IMR-90 (cell line): ENCODE measurements around the gene FBRSL1. TPM values are rescaled to one million over a fixed set of nuclear protein-coding genes. Genes with fewer than 3 reads are reported as not detected.

ENCODE experiments used
- ATAC-seq: fragments of 200-7000 bp; cut with Tn5 transposase; 2 replicates; pipeline ENCODE4 v1.9.1; 2020; ENCODE audit warnings: low read depth, mild to moderate bottlenecking, moderate library complexity
- BruUV-seq: library from RNA; stranded (reverse); fragments of 400-500 nt; replicated peaks from 2 replicates; lab custom pipeline; 2021; lab: Mats Ljungman, UMichigan
- CTCF ChIA-PET: fragments of 300-600 bp; formaldehyde crosslinking; extraction: SDS; loops from one replicate; lab custom pipeline; 2021; ENCODE audit warnings: antibody characterized with exemption; lab: Yijun Ruan, JAX
- POLR2A ChIA-PET: fragments of 300-600 bp; sonication (Branson Sonifier 250); formaldehyde crosslinking; loops from one replicate; lab custom pipeline; 2022; ENCODE audit warnings: antibody characterized with exemption; ENCODE audit not compliant: unreplicated experiment; lab: Charles Lee
- DNase-seq: peaks from one replicate; pipeline ENCODE4 v3.0.0; 2013
- H2AFZ ChIP-seq: replicated peaks from 2 replicates; pipeline ENCODE3; 2013; ENCODE audit warnings: low read length, mild to moderate bottlenecking; ENCODE audit not compliant: poor library complexity
- H2AK5ac ChIP-seq: 2 replicates; pipeline ENCODE4 v1.6.1; 2013; ENCODE audit warnings: low read depth, low read length, inconsistent platforms
- H2AK9ac ChIP-seq: replicated peaks from 2 replicates; pipeline ENCODE3; 2013; ENCODE audit warnings: mild to moderate bottlenecking, low read depth, low read length, moderate library complexity; ENCODE audit not compliant: poor library complexity
- H2BK120ac ChIP-seq: 2 replicates; pipeline ENCODE4 v1.6.1; 2013; ENCODE audit warnings: low read depth, low read length, inconsistent platforms
- H2BK15ac ChIP-seq: 3 replicates; pipeline ENCODE4 v1.6.1; 2013; ENCODE audit warnings: low read depth, low read length, inconsistent platforms
- H2BK20ac ChIP-seq: 2 replicates; pipeline ENCODE4 v1.6.1; 2013; ENCODE audit warnings: low read depth, mild to moderate bottlenecking, inconsistent platforms, low read length, moderate library complexity
- H2BK5ac ChIP-seq: 2 replicates; pipeline ENCODE4 v1.6.1; 2013; ENCODE audit warnings: mild to moderate bottlenecking, low read depth, low read length, inconsistent platforms; ENCODE audit not compliant: poor library complexity, severe bottlenecking
- H3K14ac ChIP-seq: replicated peaks from 2 replicates; pipeline ENCODE4 v1.6.1; 2013; ENCODE audit warnings: low read depth, low read length, inconsistent platforms
- H3K18ac ChIP-seq: 2 replicates; pipeline ENCODE4 v1.6.1; 2013; ENCODE audit warnings: low read depth, low read length, control low read depth
- H3K23ac ChIP-seq: 2 replicates; pipeline ENCODE4 v1.6.1; 2013; ENCODE audit warnings: low read depth, low read length, inconsistent platforms
- H3K27ac ChIP-seq: 2 replicates; pipeline ENCODE4 v1.5.1; 2013; ENCODE audit warnings: mild to moderate bottlenecking, control low read depth, low read length; ENCODE audit not compliant: insufficient read depth
- H3K27me3 ChIP-seq: 2 replicates; pipeline ENCODE4 v1.6.1; 2013; ENCODE audit warnings: low read length; ENCODE audit not compliant: control insufficient read depth, insufficient read depth
- H3K36me3 ChIP-seq: 2 replicates; pipeline ENCODE4 v1.6.1; 2013; ENCODE audit warnings: low read length, mixed read lengths; ENCODE audit not compliant: control insufficient read depth, insufficient read depth
- H3K4ac ChIP-seq: 2 replicates; pipeline ENCODE4 v1.6.1; 2013; ENCODE audit warnings: low read depth, low read length, inconsistent platforms
- H3K4me1 ChIP-seq: 2 replicates; pipeline ENCODE4 v1.6.1; 2013; ENCODE audit warnings: low read length, mixed read lengths; ENCODE audit not compliant: control insufficient read depth, insufficient read depth
- H3K4me2 ChIP-seq: 2 replicates; pipeline ENCODE4 v1.6.1; 2013; ENCODE audit warnings: low read depth, mild to moderate bottlenecking, control low read depth, low read length, moderate library complexity
- H3K4me3 ChIP-seq: 2 replicates; pipeline ENCODE4 v1.5.1; 2013; ENCODE audit warnings: low read depth, mild to moderate bottlenecking, control low read depth, low read length, moderate library complexity; ENCODE audit not compliant: insufficient read depth
- H3K56ac ChIP-seq: 2 replicates; pipeline ENCODE4 v1.6.1; 2013; ENCODE audit warnings: low read length, inconsistent platforms; ENCODE audit not compliant: insufficient read depth; ENCODE audit errors: extremely low read depth
- H3K79me1 ChIP-seq, 2 experiments: 2 replicates each; pipeline ENCODE4 v1.6.1; 2013; ENCODE audit warnings: low read length in 2 of 2, inconsistent platforms in 1 of 2, low read depth in 1 of 2
- H3K9ac ChIP-seq: 2 replicates; pipeline ENCODE4 v1.6.1; 2013; ENCODE audit warnings: low read depth, low read length, control low read depth
- H3K9me1 ChIP-seq: 2 replicates; pipeline ENCODE4 v1.6.1; 2013; ENCODE audit warnings: low read length, inconsistent platforms; ENCODE audit not compliant: insufficient read depth
- H3K9me3 ChIP-seq: 2 replicates; pipeline ENCODE4 v1.6.1; 2013; ENCODE audit warnings: low read length; ENCODE audit not compliant: control insufficient read depth, insufficient read depth
- H4K20me1 ChIP-seq: 2 replicates; pipeline ENCODE4 v1.6.1; 2013; ENCODE audit warnings: low read length, inconsistent platforms; ENCODE audit not compliant: insufficient read depth
- H4K5ac ChIP-seq: 2 replicates; pipeline ENCODE4 v1.6.1; 2013; ENCODE audit warnings: mild to moderate bottlenecking, low read depth, low read length, control low read depth
- H4K8ac ChIP-seq, 2 experiments: 2 replicates each; pipeline ENCODE4 v1.6.1; 2013; ENCODE audit warnings: low read depth in 2 of 2, low read length in 2 of 2, control low read depth in 1 of 2, inconsistent platforms in 1 of 2
- H4K91ac ChIP-seq: 2 replicates; pipeline ENCODE4 v1.6.1; 2013; ENCODE audit warnings: low read depth, low read length, inconsistent platforms; ENCODE audit not compliant: insufficient read depth
- FOS ChIP-seq: fragments of 150-350 bp; IDR thresholded peaks from 2 replicates; pipeline ENCODE4 v1.6.1; 2016; ENCODE audit warnings: low read depth, low read length
- POLR2A ChIP-seq: IDR thresholded peaks from 2 replicates; pipeline ENCODE4 v1.6.1; 2012; ENCODE audit warnings: mild to moderate bottlenecking, low read depth, low read length
- WGBS, 2 experiments: methylation state at CpG; one replicate each; pipeline versions ENCODE4 v1.1.5 to v1.1.7; 2013; ENCODE audit warnings: missing lambda C conversion rate in 2 of 2; ENCODE audit not compliant: insufficient read length in 1 of 2; ENCODE audit errors: extremely low coverage in 2 of 2; 5-methylcytosine and 5-hydroxymethylcytosine counted together
- dilution Hi-C: fragments of 300-500 bp; cut with HindIII; formaldehyde crosslinking; loops from one replicate; pipeline ENCODE4 v1.14.3; 2018; ENCODE audit warnings: low sequenced_read_pairs; ENCODE audit not compliant: unreplicated experiment
- in situ Hi-C: fragments of 300-500 bp; cut with MboI; formaldehyde crosslinking; loops from 3 replicates; pipeline ENCODE4 v1.14.3; 2019; ENCODE audit warnings: low sequenced_read_pairs, inconsistent platforms, mixed read lengths
- intact Hi-C: fragments of 100-400 bp; cut with micrococcal nuclease; formaldehyde crosslinking; loops from 2 replicates; pipeline ENCODE4 v1.10.0; 2022
- polyA plus RNA-seq, 3 experiments: library from polyadenylated mRNA; depleted of rRNA; stranded (reverse); fragments of >200 nt; gene quantifications; 2 replicates each; pipeline ENCODE4 v1.2.3, GENCODE V29; 2012; ENCODE audit warnings: low replicate concordance in 1 of 3
- total RNA-seq: library from RNA; depleted of rRNA; stranded (reverse); fragments of >200 nt; gene quantifications from 2 replicates; pipeline ENCODE4 v1.2.3, GENCODE V29; 2012

The FBRSL1 gene
- total and polyA plus RNA-seq, 2 of the 4 experiments (the other 2 are of a cell fraction) = 0.36 to 10.8 TPM

DNA sequence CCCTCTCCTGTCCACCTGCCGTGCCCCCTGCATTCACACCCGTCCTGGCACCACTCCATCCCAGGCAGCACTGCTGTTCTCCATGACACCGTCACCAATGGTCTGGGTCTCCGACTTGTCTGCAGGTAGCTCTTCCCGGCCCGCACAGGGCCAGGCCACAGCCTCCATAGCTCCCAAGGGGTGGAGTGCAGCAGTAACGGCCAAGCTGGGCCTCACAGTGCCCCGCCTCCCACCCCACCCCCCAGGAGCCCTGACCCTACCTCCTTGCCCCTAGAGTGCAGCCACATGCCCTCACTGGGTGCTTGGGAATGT lies 12.9 kb downstream of the FBRSL1 start:
- Histone ChIP-seq H2BK20ac (no peak overlapping the region), H3K18ac (no peak overlapping the region), H3K27ac (no peak overlapping the region), H2BK15ac (no peak overlapping the region), H2AK5ac (no peak overlapping the region), H3K9me1 (peaks cover 4% of the 10 kb centered on the region; the same call in 1 of the 2 replicates), H3K79me1 (peaks cover 13 to 73% of the 10 kb centered on the region in 2 experiments; a peak in 3 of 4 replicates), H3K4me1 (peaks cover 18% of the 10 kb centered on the region), H3K4me2 (no peak overlapping the region), H4K20me1 (peaks cover 94% of the 10 kb centered on the region), H3K4me3 (no peak overlapping the region), H4K8ac (no peak overlapping the region), H2BK5ac (no peak overlapping the region), H2BK120ac (no peak overlapping the region), H3K9me3 (no peaks in the 10 kb centered on the region), H2AK9ac (no peak overlapping the region), H3K36me3 (no peaks in the 10 kb centered on the region), H3K14ac (no peak overlapping the region), H4K91ac (no peak overlapping the region), H3K23ac (no peak overlapping the region), H4K5ac (no peak overlapping the region), H3K27me3 (no peaks in the 10 kb centered on the region), H3K4ac (no peak overlapping the region), H3K56ac (no peak overlapping the region), H2AFZ (no peak overlapping the region), H3K9ac (no peak overlapping the region)
- 69% methylated on average over 6 of the region's 8 CpGs; no CpG with 5 or more reads in 1 of the 2 experiments for WGBS, 2 experiments
- POLR2A ChIA-PET = no interaction called here
- no peak for DNase-seq
- no peak for ATAC-seq
- intact Hi-C loops = no loop called here
- dilution Hi-C loops = no loop called here
- TF ChIP-seq FOS (no peak), POLR2A (no peak)
- in situ Hi-C loops = no loop called here
- BruUV-seq = no TSS peak
- CTCF ChIA-PET = no interaction called here
